ENCODE data around the gene GRID1.

Gene GRID1

DNA sequence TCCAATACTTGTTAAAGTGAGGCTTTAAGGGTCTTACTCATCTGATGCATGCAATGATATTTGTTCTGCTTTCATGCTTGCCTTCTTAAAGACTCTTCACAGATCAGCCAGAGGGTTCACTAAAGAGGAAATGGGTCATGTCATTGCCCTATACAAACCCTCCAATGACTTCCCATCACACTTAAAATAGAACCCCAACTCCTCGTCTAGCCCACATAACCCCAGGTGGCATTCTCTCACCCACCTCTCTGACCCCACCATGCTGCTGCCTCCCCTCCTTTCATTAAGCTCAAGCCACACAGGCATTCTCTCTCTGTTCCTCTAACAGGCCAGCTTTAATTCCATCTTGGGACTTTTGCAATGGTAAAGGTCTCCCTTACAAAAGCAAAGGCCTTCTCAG is 253.6 kb downstream of the GRID1 start:
- H2AK5ac ChIP-seq (ENCODE audit: low read length), result no peak overlapping the region
- no peak overlapping the region for H3K23ac ChIP-seq (ENCODE audit: low read length)
- H3K4me2 ChIP-seq (ENCODE audit: low read length), result no peak overlapping the region
- no peak overlapping the region for H2BK5ac ChIP-seq (ENCODE audit: low read length)
- no peak overlapping the region for H2BK120ac ChIP-seq (ENCODE audit: low read depth, low read length)
- no peak overlapping the region for H3K27ac ChIP-seq (ENCODE audit: low read depth, low read length)
- no peaks in the 10 kb centered on the region for H3K79me1 ChIP-seq (ENCODE audit: low read length)
- no peaks in the 10 kb centered on the region for H3K36me3 ChIP-seq (ENCODE audit: control insufficient read depth, insufficient read depth, low read length)
- H3K9ac ChIP-seq (ENCODE audit: low read length), result no peak overlapping the region
- H4K5ac ChIP-seq (ENCODE audit: low read length), result no peak overlapping the region
- H2BK15ac ChIP-seq (replicated peaks; ENCODE audit: low read depth), result no peak overlapping the region
- no peak overlapping the region for H3K18ac ChIP-seq (ENCODE audit: low read length)
- no peak overlapping the region for H3K4ac ChIP-seq (ENCODE audit: low read depth, low read length)
- H3K4me3 ChIP-seq (ENCODE audit: low read length), result no peak overlapping the region
- WGBS (ENCODE audit: extremely low coverage, insufficient coverage, low lambda C conversion rate), result no CpG with 5 or more reads among the region's 1 CpG
- no peak overlapping the region for H3K56ac ChIP-seq (ENCODE audit: low read length)
- H3K4me1 ChIP-seq (ENCODE audit: control insufficient read depth, low read depth, low read length), result no peaks in the 10 kb centered on the region
- H4K8ac ChIP-seq (ENCODE audit: low read depth, low read length), result no peak overlapping the region
- no peak for DNase-seq
- no peaks in the 10 kb centered on the region for H3K27me3 ChIP-seq (ENCODE audit: insufficient read depth, low read length, poor library complexity)
- no peaks in the 10 kb centered on the region for H3K79me2 ChIP-seq (ENCODE audit: control insufficient read depth, insufficient read depth, low read length)

DNA sequence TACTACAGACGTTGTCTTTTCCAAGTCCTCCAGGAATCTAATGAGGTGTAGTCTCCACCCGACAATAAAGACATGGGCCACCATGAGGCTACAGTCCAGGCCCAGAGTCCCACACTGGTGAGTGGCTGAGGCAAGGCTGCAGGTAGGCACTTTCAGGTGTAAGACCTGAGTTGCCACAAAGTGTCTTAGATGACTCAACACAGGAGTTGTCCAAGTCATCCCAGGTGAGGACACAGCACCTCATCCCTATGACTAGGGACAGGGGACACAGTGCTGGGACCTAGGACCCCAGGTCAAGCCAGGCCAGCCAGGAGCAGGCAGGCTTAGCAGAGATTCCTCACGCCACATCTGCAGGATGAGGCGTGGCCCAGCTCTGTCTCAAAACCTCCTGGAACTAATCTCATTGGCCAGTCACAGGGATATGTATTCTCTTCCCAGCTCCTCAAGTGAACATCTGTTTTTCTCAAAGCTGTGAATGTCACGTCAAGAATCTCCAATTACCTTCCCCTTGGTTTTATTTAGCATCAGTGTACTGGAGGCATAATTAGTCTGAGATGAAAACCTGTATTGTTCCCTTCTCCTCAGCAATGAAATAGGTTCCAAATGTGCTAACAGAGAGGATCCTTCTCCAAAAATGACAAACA is 254.6 kb downstream of the GRID1 start:
- DNase-seq, result no peak
- H3K23ac ChIP-seq (ENCODE audit: low read length), result no peak overlapping the region

DNA sequence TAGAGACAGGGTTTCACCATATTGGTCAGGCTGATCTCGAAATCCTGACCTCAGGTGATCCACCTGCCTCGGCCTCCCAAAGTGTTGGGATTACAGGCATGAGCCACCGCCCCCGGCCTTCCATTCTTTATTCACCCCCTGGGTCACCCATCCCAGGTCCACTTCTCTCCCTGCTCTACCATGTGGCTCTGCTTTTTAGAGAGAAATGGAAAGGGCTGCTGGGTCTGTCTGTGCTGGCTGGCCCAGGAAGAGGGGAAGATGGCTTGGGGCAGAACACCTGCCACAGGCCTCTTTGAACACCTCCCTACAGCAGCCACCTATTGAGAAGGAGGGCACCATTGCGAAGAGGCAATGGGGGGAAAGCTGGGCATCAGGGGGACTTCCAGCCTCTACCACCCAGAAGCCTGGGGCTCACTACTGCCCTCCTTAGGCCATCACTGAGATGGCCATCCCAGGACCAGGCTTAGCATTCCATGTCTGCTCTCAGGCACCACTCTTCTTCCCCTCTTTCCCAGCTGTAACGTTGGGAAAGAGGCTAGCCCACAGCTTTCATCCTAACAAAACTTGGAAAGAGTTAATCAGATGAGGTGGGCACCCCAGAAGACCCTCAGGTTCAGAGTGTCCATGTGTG is 256.3 kb downstream of the GRID1 start:
- H3K18ac ChIP-seq (ENCODE audit: low read length), result no peak overlapping the region
- H2BK5ac ChIP-seq (ENCODE audit: low read length), result no peak overlapping the region
- no peaks in the 10 kb centered on the region for H3K36me3 ChIP-seq (ENCODE audit: control insufficient read depth, insufficient read depth, low read length)
- H3K9ac ChIP-seq (ENCODE audit: low read length), result no peak overlapping the region
- H3K4me2 ChIP-seq (ENCODE audit: low read length), result no peak overlapping the region
- H3K27ac ChIP-seq (ENCODE audit: low read depth, low read length), result no peak overlapping the region
- no peak overlapping the region for H2BK15ac ChIP-seq (replicated peaks; ENCODE audit: low read depth)
- H3K27me3 ChIP-seq (ENCODE audit: insufficient read depth, low read length, poor library complexity), result no peaks in the 10 kb centered on the region
- DNase-seq, result peak; percentile 23
- WGBS (ENCODE audit: extremely low coverage, insufficient coverage, low lambda C conversion rate), result no CpG with 5 or more reads among the region's 6 CpGs
- no peak overlapping the region for H3K4me3 ChIP-seq (ENCODE audit: low read length)
- H2BK120ac ChIP-seq (ENCODE audit: low read depth, low read length), result no peak overlapping the region
- no peaks in the 10 kb centered on the region for H3K79me1 ChIP-seq (ENCODE audit: low read length)
- H4K5ac ChIP-seq (ENCODE audit: low read length), result no peak overlapping the region
- H3K56ac ChIP-seq (ENCODE audit: low read length), result no peak overlapping the region
- no peaks in the 10 kb centered on the region for H3K4me1 ChIP-seq (ENCODE audit: control insufficient read depth, low read depth, low read length)
- no peak overlapping the region for H3K23ac ChIP-seq (ENCODE audit: low read length)
- H2AK5ac ChIP-seq (ENCODE audit: low read length), result no peak overlapping the region
- H3K4ac ChIP-seq (ENCODE audit: low read depth, low read length), result no peak overlapping the region
- H3K79me2 ChIP-seq (ENCODE audit: control insufficient read depth, insufficient read depth, low read length), result no peaks in the 10 kb centered on the region
- no peak overlapping the region for H4K8ac ChIP-seq (ENCODE audit: low read depth, low read length)

More for the DNA sequence above, 254.6 kb downstream of the GRID1 start:
- no peaks in the 10 kb centered on the region for H3K79me2 ChIP-seq (ENCODE audit: control insufficient read depth, insufficient read depth, low read length)
- no peak overlapping the region for H3K56ac ChIP-seq (ENCODE audit: low read length)
- H3K79me1 ChIP-seq (ENCODE audit: low read length), result no peaks in the 10 kb centered on the region
- H4K5ac ChIP-seq (ENCODE audit: low read length), result no peak overlapping the region
- no CpG with 5 or more reads among the region's 5 CpGs for WGBS (ENCODE audit: extremely low coverage, insufficient coverage, low lambda C conversion rate)
- no peak overlapping the region for H3K4me3 ChIP-seq (ENCODE audit: low read length)
- no peaks in the 10 kb centered on the region for H3K27me3 ChIP-seq (ENCODE audit: insufficient read depth, low read length, poor library complexity)
- H3K18ac ChIP-seq (ENCODE audit: low read length), result no peak overlapping the region
- no peak overlapping the region for H3K9ac ChIP-seq (ENCODE audit: low read length)
- H3K4me1 ChIP-seq (ENCODE audit: control insufficient read depth, low read depth, low read length), result no peaks in the 10 kb centered on the region
- no peak overlapping the region for H2BK120ac ChIP-seq (ENCODE audit: low read depth, low read length)
- no peak overlapping the region for H2BK15ac ChIP-seq (replicated peaks; ENCODE audit: low read depth)
- H3K27ac ChIP-seq (ENCODE audit: low read depth, low read length), result no peak overlapping the region
- no peak overlapping the region for H3K4ac ChIP-seq (ENCODE audit: low read depth, low read length)
- no peak overlapping the region for H3K4me2 ChIP-seq (ENCODE audit: low read length)
- no peak overlapping the region for H4K8ac ChIP-seq (ENCODE audit: low read depth, low read length)
- no peak overlapping the region for H2AK5ac ChIP-seq (ENCODE audit: low read length)
- no peaks in the 10 kb centered on the region for H3K36me3 ChIP-seq (ENCODE audit: control insufficient read depth, insufficient read depth, low read length)
- no peak overlapping the region for H2BK5ac ChIP-seq (ENCODE audit: low read length)

DNA sequence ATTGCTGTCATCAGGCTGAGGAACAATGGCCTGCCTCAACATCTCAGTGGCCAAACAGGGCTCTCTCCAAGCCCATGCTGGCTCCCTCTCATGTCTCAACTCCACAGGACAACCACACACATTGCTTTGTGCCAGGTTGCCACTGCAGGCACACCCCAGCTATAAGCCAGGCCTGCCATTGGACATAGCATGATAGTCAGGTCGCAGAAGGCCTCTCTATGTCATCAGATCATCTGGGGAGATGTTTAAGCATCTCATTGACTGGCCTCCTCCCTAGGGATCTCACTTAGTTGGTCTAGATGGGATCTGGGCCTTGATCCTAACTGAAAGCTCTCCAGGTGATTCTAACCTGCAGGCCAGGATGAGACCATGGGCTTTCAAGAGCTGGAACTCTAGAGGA is 257.2 kb downstream of the GRID1 start:
- Histone ChIP-seq H3K23ac (ENCODE audit: low read length) (no peak overlapping the region), H3K79me2 (ENCODE audit: control insufficient read depth, insufficient read depth, low read length) (no peaks in the 10 kb centered on the region), H3K79me1 (ENCODE audit: low read length) (no peaks in the 10 kb centered on the region), H2BK5ac (ENCODE audit: low read length) (no peak overlapping the region), H2AK5ac (ENCODE audit: low read length) (no peak overlapping the region), H4K5ac (ENCODE audit: low read length) (no peak overlapping the region), H4K8ac (ENCODE audit: low read depth, low read length) (no peak overlapping the region), H3K56ac (ENCODE audit: low read length) (no peak overlapping the region), H2BK120ac (ENCODE audit: low read depth, low read length) (no peak overlapping the region), H3K4ac (ENCODE audit: low read depth, low read length) (no peak overlapping the region), H3K4me3 (ENCODE audit: low read length) (no peak overlapping the region), H3K36me3 (ENCODE audit: control insufficient read depth, insufficient read depth, low read length) (no peaks in the 10 kb centered on the region), H3K27me3 (ENCODE audit: insufficient read depth, low read length, poor library complexity) (no peaks in the 10 kb centered on the region), H3K4me1 (ENCODE audit: control insufficient read depth, low read depth, low read length) (no peaks in the 10 kb centered on the region), H3K9ac (ENCODE audit: low read length) (no peak overlapping the region), H2BK15ac (replicated peaks; ENCODE audit: low read depth) (no peak overlapping the region), H3K4me2 (ENCODE audit: low read length) (no peak overlapping the region), H3K27ac (ENCODE audit: low read depth, low read length) (no peak overlapping the region), H3K18ac (ENCODE audit: low read length) (no peak overlapping the region)
- WGBS (ENCODE audit: extremely low coverage, insufficient coverage, low lambda C conversion rate), result no CpG with 5 or more reads among the region's 1 CpG
- no peak for DNase-seq

DNA sequence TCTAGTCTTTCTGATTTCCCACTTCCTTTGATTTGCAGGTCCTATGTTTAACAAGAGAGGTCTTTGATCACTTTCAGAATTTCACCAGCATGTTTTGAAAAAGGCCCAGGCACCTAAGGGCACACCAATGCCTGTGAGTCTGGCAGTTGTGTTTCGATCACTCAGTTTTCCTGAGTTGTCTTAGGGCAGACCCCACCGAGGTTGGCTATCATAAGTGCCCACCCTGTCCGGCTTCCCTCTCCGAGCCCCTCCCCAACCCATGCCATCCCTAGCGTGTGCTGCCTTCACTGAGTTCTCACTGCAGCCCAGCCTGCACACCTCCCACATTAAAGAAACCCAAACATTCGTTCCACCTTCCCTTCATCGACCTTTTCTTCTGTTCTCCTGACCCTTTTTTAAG is 257.9 kb downstream of the GRID1 start:
- no peak overlapping the region for H2BK5ac ChIP-seq (ENCODE audit: low read length)

More for the DNA sequence above, 257.9 kb downstream of the GRID1 start:
- WGBS (ENCODE audit: extremely low coverage, insufficient coverage, low lambda C conversion rate), result no CpG with 5 or more reads among the region's 7 CpGs
- Histone ChIP-seq H2BK120ac (ENCODE audit: low read depth, low read length) (no peak overlapping the region), H3K4me2 (ENCODE audit: low read length) (no peak overlapping the region), H3K27me3 (ENCODE audit: insufficient read depth, low read length, poor library complexity) (no peaks in the 10 kb centered on the region), H3K56ac (ENCODE audit: low read length) (no peak overlapping the region), H3K79me2 (ENCODE audit: control insufficient read depth, insufficient read depth, low read length) (no peaks in the 10 kb centered on the region), H3K4me3 (ENCODE audit: low read length) (no peak overlapping the region), H4K8ac (ENCODE audit: low read depth, low read length) (no peak overlapping the region), H3K36me3 (ENCODE audit: control insufficient read depth, insufficient read depth, low read length) (no peaks in the 10 kb centered on the region), H2BK15ac (replicated peaks; ENCODE audit: low read depth) (no peak overlapping the region), H3K4ac (ENCODE audit: low read depth, low read length) (no peak overlapping the region), H3K79me1 (ENCODE audit: low read length) (no peaks in the 10 kb centered on the region), H3K23ac (ENCODE audit: low read length) (no peak overlapping the region), H3K9ac (ENCODE audit: low read length) (no peak overlapping the region), H3K27ac (ENCODE audit: low read depth, low read length) (no peak overlapping the region), H3K18ac (ENCODE audit: low read length) (no peak overlapping the region), H3K4me1 (ENCODE audit: control insufficient read depth, low read depth, low read length) (no peaks in the 10 kb centered on the region), H2AK5ac (ENCODE audit: low read length) (no peak overlapping the region), H4K5ac (ENCODE audit: low read length) (no peak overlapping the region)
- DNase-seq, result no peak
